HG03571 (cell line): ENCODE data around the gene AOPEP.

ENCODE experiments used
- ATAC-seq: cut with Tn5 transposase; IDR thresholded peaks from one replicate; pipeline ENCODE4 v1.9.1; 2021; ENCODE audit not compliant: unreplicated experiment

Gene AOPEP

GRCh38 chr9:95090023-95090791 is 363.7 kb downstream of the AOPEP start:
- ATAC-seq = no peak

GRCh38 chr9:95090871-95091577 is 364.5 kb downstream of the AOPEP start:
- no peak for ATAC-seq

- no peak for ATAC-seq
Measured at GRCh38 chr9:95091601-95092261, 365.2 kb downstream of the AOPEP start.

GRCh38 chr9:95092262-95093072 is 366.0 kb downstream of the AOPEP start:
- ATAC-seq = no peak

GRCh38 chr9:95093586-95093985 is 367.1 kb downstream of the AOPEP start:
- ATAC-seq = no peak

- ATAC-seq = no peak
Measured at GRCh38 chr9:95094002-95094401, 367.5 kb downstream of the AOPEP start.

- no peak for ATAC-seq
Measured at GRCh38 chr9:95095641-95096355, 369.3 kb downstream of the AOPEP start.

GRCh38 chr9:95096381-95096780 is 369.9 kb downstream of the AOPEP start:
- ATAC-seq = no peak

GRCh38 chr9:95096807-95097206 is 370.3 kb downstream of the AOPEP start:
- ATAC-seq = no peak

GRCh38 chr9:95097279-95097678 is 370.8 kb downstream of the AOPEP start:
- no peak for ATAC-seq

- ATAC-seq = no peak
Measured at GRCh38 chr9:95098391-95098921, 372.0 kb downstream of the AOPEP start.

GRCh38 chr9:95099321-95100070 is 373.0 kb downstream of the AOPEP start:
- ATAC-seq = no peak

GRCh38 chr9:95100071-95100627 is 373.6 kb downstream of the AOPEP start:
- no peak for ATAC-seq

- no peak for ATAC-seq
Measured at GRCh38 chr9:95101326-95101725, 374.8 kb downstream of the AOPEP start.

- no peak for ATAC-seq
Measured at GRCh38 chr9:95102001-95102433, 375.5 kb downstream of the AOPEP start.

GRCh38 chr9:95102572-95102971 is 376.1 kb downstream of the AOPEP start:
- ATAC-seq = no peak

- ATAC-seq = no peak
Measured at GRCh38 chr9:95103281-95103771, 376.8 kb downstream of the AOPEP start.

- no peak for ATAC-seq
Measured at GRCh38 chr9:95103871-95104580, 377.5 kb downstream of the AOPEP start.
